NCI-H82 (cell line): ENCODE measurements around the gene SCCPDH.
A peak's percentile ranks its signal among the peaks of the same experiment; 100 is the strongest.
"Not testable (repeated sequence)": the region's sequence is repeated elsewhere in the genome, so short reads cannot be mapped to it uniquely, and the experiment has no call there.

Experiments used
- DNase-seq: peaks from one replicate; lab custom pipeline; 2025; lab: John Stamatoyannopoulos, UW

The SCCPDH gene

GRCh38 chr1:246724016-246724730 is at the start of gene SCCPDH:
Gene SCCPDH (plus strand): TSS chr1:246724409. CDS start chr1:246724423, 14 bp downstream.
- DNase-seq, result peak; percentile 86

- no peak for DNase-seq
Measured at GRCh38 chr1:246677842-246678241, 46.4 kb upstream of the SCCPDH start.

GRCh38 chr1:246678816-246679793 is 45.1 kb upstream of the SCCPDH start:
- peak; percentile 31 for DNase-seq

GRCh38 chr1:246679794-246680177 is 44.4 kb upstream of the SCCPDH start:
- DNase-seq, result no peak

- DNase-seq, result peak; percentile 32
Measured at GRCh38 chr1:246680190-246680589, 44.0 kb upstream of the SCCPDH start.

GRCh38 chr1:246680696-246681130 is 43.5 kb upstream of the SCCPDH start:
- DNase-seq, result peak; percentile 93

- DNase-seq, result peak; percentile 85
Measured at GRCh38 chr1:246681900-246682895, 42.0 kb upstream of the SCCPDH start.

- no peak for DNase-seq
Measured at GRCh38 chr1:246683521-246683920, 40.7 kb upstream of the SCCPDH start.

GRCh38 chr1:246687002-246687401 is 37.2 kb upstream of the SCCPDH start:
- peak; percentile 57 for DNase-seq

- peak; percentile 91 for DNase-seq
Measured at GRCh38 chr1:246689409-246690008, 34.7 kb upstream of the SCCPDH start.

- no peak for DNase-seq
Measured at GRCh38 chr1:246690100-246690499, 34.1 kb upstream of the SCCPDH start.

GRCh38 chr1:246691622-246692495 is 32.4 kb upstream of the SCCPDH start:
- DNase-seq, result no peak

- DNase-seq, result not testable (repeated sequence)
Measured at GRCh38 chr1:246694213-246694895, 29.9 kb upstream of the SCCPDH start.

- DNase-seq, result no peak
Measured at GRCh38 chr1:246695136-246695535, 29.1 kb upstream of the SCCPDH start.

GRCh38 chr1:246695666-246696065 is 28.5 kb upstream of the SCCPDH start:
- no peak for DNase-seq

GRCh38 chr1:246698466-246699094 is 25.6 kb upstream of the SCCPDH start:
- peak; percentile 73 for DNase-seq

- peak; percentile 96 for DNase-seq
Measured at GRCh38 chr1:246699095-246699735, 25.0 kb upstream of the SCCPDH start.

- DNase-seq, result no peak
Measured at GRCh38 chr1:246703581-246703980, 20.6 kb upstream of the SCCPDH start.

- no peak for DNase-seq
Measured at GRCh38 chr1:246705368-246705767, 18.8 kb upstream of the SCCPDH start.
